D721Med (cell line): ENCODE results near the gene BLOC1S3.

Experiments used
- DNase-seq: peaks from one replicate; pipeline ENCODE4 v3.0.0; 2011; ENCODE audit warnings: low spot score; ENCODE audit not compliant: insufficient read length
- FAIRE-seq: peaks from 2 replicates; lab custom pipeline; 2011; peaks lifted over from hg19 to GRCh38; lab: Jason Lieb, UNC
- TF ChIP-seq, protein P1 (sequence below): IDR thresholded peaks from 2 replicates; pipeline ENCODE4 v1.5.1; 2012; ENCODE audit warnings: mild to moderate bottlenecking, control low read depth; ENCODE audit not compliant: insufficient read depth; ENCODE audit errors: missing control alignments

BLOC1S3 gene

DNA sequence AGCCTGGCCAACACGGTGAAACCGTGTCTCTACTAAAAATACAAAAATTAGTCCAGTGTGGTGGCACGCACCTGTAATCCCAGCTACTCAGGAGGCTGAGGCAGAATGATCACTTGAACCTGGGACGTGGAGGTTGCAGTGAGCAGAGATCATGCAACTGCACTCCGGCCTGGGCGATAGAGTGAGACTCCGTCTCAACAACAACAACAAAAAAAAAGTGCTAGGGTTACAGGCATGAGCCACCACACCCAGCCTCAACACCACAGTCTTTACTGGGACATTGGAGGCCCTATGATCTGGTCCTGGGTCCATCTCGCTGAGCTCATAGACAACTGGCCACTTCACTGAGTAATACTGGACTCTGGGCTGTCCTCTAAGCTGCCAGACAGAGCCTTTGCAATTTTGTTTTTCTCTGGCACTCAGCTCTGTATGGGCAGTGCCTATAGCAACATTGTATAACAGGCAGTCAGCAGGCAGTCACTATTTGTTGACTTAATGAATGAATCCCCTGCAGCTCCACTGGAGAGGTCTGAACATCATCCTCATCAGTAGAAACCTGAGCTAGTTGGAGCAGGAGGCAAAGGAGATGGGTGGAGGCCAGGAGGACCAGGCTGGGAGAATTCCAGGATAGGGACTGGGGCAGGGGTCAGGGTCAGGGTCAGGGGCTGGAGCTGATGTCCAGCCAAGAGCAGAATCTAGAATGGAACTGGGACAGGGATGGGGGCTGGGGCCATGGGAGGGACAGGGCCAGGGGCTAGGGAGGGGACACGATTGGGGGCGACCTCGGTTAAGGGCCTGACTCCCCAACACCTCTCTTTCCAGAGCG, 8.1 kb downstream of the BLOC1S3 start:
- TF ChIP-seq, protein P1, sequence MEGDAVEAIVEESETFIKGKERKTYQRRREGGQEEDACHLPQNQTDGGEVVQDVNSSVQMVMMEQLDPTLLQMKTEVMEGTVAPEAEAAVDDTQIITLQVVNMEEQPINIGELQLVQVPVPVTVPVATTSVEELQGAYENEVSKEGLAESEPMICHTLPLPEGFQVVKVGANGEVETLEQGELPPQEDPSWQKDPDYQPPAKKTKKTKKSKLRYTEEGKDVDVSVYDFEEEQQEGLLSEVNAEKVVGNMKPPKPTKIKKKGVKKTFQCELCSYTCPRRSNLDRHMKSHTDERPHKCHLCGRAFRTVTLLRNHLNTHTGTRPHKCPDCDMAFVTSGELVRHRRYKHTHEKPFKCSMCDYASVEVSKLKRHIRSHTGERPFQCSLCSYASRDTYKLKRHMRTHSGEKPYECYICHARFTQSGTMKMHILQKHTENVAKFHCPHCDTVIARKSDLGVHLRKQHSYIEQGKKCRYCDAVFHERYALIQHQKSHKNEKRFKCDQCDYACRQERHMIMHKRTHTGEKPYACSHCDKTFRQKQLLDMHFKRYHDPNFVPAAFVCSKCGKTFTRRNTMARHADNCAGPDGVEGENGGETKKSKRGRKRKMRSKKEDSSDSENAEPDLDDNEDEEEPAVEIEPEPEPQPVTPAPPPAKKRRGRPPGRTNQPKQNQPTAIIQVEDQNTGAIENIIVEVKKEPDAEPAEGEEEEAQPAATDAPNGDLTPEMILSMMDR = no peak
- DNase-seq = no peak
- no peak for FAIRE-seq

DNA sequence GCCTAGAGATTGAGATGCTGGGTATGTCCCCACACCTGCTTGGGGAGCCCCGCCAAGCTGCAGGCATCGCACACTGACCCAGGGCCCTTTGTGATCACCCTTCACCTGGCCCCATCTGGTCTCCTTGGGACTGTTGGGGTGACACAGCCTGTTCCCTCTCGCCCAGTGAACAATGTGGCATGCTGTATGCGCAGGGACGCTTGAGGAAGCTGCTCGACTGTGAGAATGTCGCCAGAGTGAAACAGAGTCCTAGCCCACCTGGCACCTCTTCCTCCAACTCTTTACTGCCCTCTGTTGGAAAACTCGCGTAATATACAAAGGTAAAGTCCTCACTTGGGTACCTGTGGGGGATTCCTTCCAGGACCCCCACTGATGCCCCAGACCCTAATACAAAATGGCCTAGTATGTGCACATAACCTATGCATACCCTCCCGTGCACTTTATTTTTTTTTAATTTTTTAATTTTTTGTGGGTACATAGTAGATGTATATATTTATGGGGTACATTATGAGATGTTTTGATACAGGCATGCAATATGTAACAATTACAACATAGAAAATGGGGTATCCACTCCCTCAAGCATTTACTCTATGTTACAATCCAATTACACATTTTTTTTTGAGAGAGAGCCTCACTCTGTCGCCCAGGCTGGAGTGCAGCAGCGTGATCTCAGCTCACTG, 9.0 kb downstream of the BLOC1S3 start:
- DNase-seq (peak; percentile 57), FAIRE-seq (no peak)

DNA sequence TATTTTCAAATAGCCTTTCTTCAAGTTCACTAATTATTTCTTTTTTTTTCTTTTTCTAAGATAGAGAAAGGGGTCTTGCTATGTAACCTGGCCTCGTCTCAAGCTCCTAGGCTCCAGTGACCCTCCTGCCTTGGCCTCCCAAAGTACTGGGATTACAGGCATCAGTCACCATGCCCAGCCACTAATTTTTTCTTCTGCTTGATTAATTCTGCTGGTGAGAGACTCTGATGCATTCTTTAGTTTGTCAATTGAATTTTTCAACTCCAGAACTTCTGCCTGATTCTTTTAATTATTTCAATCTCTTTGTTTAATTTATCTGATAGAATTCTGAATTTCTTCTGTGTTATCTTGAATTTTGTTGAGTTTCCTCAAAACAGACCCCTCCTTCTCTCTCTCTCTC, 11.4 kb downstream of the BLOC1S3 start:
- FAIRE-seq = no peak
- DNase-seq = no peak

More for the DNA sequence above, 9.0 kb downstream of the BLOC1S3 start:
- TF ChIP-seq, protein P1 = peak; percentile 43

DNA sequence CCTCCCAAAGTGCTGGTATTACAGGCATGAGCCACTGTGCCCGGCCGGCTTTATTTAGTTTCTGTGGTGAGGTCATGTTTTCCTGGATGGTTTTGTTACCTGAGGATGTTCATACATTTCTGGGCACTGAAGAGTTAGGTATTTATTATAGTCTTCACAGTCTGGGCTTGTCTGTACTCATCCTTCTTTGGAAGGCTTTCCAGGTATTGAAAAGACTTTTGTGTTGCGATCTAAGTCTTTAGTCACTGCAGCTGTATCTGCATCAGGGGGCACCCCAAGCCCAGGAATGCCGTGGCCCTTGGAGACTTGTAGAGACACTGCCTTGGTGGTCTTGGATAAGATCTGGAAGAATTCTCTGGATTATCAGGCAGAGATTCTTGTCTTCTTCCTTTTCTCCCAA, 12.8 kb downstream of the BLOC1S3 start:
- no peak for FAIRE-seq
- TF ChIP-seq, protein P1 = no peak
- DNase-seq = no peak

More for the DNA sequence above, 11.4 kb downstream of the BLOC1S3 start:
- TF ChIP-seq, protein P1 = no peak

DNA sequence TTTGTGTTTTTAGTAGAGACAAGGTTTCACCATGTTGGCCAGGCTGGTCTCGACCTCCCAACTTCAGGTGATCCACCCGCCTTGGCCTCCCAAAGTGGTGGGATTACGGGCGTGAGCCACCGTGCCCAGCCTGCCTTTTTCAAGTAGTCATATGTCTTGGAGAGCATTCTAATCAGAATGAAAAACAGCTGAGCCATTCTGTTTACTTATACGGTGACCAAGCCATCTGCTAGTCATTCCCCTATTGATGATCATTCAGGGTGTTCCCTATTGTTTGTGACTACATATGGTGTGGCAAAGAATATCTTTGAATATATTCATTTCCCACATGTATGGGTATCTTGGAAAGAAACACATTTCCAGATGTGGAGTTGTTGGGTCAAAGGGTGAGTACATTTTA, 17.2 kb downstream of the BLOC1S3 start:
- FAIRE-seq (no peak), DNase-seq (no peak)
- TF ChIP-seq, protein P1 = no peak

DNA sequence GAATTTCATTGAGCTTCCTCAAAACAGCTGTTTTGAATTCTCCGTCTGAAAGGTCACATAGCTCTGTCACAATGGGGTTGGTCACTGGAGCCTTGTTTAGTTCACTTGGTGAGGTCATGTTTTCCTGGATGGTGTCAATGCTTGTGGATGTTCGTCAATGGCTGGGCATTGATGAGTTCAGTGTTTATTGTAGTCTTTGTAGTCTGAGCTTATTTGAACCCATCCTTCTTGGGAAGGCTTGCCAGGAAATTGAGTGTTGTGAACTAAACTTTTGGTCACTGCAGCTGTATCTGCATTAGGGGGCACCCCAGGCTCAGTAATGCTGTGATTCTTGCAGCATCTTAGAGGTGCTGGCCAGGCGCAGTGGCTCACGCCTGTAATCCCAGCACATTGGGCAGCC, 22.0 kb downstream of the BLOC1S3 start:
- FAIRE-seq = no peak
- no peak for DNase-seq
- TF ChIP-seq, protein P1 = peak; percentile 35
